ENCODE data around the gene MRPS12.

DNA sequence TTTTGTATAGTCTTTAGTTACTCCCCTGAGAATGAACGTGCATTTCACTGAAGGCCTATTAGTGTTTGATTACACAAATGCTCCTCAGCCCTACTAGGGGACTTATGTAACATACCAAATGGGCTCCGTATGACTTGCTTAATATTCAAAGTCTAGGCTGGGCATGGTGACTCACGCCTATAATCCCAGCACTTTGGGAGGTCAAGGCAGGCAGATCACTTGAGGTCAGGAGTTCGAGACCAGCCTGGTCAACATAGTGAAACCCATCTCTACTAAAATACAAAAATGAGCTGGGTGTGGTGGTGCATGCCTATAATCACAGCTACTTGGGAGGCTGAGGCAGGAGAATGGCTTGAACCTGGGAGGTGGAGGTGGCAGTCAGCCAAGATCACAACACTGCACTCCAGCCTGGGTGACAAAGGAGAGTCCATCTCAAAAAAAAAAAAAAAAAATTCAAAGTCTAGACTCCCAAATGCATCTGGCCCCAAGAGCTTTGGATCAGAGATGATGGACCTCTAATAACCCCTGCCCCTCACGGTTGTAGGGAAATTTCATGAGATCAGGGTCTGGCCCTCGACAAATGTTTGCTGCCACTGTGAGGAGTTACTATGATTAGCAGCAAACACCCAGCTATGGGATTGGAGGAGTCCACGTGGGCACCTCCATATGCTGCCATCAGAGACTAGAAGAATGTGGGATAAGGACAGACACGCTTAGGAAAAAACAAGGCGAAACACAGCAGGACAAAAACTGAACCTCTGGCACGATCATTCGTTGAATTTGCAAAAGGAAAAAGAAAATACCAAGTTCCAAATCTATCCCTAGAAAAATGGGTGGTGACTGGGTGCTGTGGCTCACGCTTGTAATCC is 40.2 kb downstream of the MRPS12 start:
- TF ChIP-seq EZH2phosphoT487 (IDR thresholded peaks at IDR 0.05; ENCODE audit: insufficient read depth, low read depth), result no peak
- no peak for TF ChIP-seq EZH2 (IDR thresholded peaks at IDR 0.05; ENCODE audit: insufficient read depth, poor library complexity, severe bottlenecking)

All from GM23248 (cell line).